ENCODE results near the gene LRRC32. TPM values are rescaled to one million over a fixed set of nuclear protein-coding genes. Genes with fewer than 3 reads are reported as not detected.

LRRC32 gene
- total RNA-seq, 1 donor = 37.6 TPM

DNA sequence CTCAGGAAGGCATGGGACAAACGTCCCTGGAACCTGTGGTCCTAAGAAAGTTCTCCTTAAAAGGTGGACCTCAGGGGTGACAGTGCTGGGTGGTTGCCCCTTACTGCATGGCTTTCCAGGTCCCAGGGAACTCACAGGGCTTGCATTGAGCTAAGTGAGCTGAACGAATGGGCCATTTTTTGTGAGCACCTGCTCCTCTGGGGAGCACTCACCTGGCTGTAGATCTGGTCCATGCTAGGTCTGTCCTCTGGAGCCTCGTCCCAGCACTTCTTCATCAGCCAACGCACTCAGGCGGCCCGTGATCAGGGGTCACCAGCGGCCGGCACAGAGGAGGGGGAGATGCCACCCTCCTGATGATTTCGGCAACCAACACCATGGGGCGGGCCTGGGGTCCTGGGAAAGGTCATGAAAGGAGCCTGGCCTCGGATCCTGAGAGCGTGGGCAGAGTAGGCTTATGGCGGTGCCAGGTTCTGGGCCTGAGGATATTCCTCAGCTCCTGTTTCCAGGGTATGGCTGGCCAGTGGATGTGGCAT is 36.8 kb upstream of the LRRC32 start:
- Histone ChIP-seq H3K4me3 (ENCODE audit: insufficient read depth, low read length) (no peak overlapping the region), H3K4me1 (ENCODE audit: insufficient read depth, low read length) (no peaks in the 10 kb centered on the region), H3K27ac (ENCODE audit: low read depth, low read length) (no peak overlapping the region), H4K20me1 (ENCODE audit: insufficient read depth, low read length) (no peaks in the 10 kb centered on the region), H3K36me3 (ENCODE audit: insufficient read depth, low read length) (no peaks in the 10 kb centered on the region), H3K4me2 (ENCODE audit: insufficient read depth, low read length) (no peak overlapping the region), H3K27me3 (ENCODE audit: insufficient read depth, low read length) (peaks cover 4% of the 10 kb centered on the region), H3K79me2 (ENCODE audit: insufficient read depth, low read length) (no peaks in the 10 kb centered on the region), H3K9me3 (ENCODE audit: low read depth, low read length) (no peaks in the 10 kb centered on the region), H2AFZ (ENCODE audit: low read length) (no peak overlapping the region)
- no peak for DNase-seq (ENCODE audit: insufficient read length, low spot score, missing footprints)
- TF ChIP-seq, protein P1, sequence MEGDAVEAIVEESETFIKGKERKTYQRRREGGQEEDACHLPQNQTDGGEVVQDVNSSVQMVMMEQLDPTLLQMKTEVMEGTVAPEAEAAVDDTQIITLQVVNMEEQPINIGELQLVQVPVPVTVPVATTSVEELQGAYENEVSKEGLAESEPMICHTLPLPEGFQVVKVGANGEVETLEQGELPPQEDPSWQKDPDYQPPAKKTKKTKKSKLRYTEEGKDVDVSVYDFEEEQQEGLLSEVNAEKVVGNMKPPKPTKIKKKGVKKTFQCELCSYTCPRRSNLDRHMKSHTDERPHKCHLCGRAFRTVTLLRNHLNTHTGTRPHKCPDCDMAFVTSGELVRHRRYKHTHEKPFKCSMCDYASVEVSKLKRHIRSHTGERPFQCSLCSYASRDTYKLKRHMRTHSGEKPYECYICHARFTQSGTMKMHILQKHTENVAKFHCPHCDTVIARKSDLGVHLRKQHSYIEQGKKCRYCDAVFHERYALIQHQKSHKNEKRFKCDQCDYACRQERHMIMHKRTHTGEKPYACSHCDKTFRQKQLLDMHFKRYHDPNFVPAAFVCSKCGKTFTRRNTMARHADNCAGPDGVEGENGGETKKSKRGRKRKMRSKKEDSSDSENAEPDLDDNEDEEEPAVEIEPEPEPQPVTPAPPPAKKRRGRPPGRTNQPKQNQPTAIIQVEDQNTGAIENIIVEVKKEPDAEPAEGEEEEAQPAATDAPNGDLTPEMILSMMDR (IDR thresholded peaks at IDR 0.05; ENCODE audit: extremely low read depth, low read depth, low read length) = no peak

DNA sequence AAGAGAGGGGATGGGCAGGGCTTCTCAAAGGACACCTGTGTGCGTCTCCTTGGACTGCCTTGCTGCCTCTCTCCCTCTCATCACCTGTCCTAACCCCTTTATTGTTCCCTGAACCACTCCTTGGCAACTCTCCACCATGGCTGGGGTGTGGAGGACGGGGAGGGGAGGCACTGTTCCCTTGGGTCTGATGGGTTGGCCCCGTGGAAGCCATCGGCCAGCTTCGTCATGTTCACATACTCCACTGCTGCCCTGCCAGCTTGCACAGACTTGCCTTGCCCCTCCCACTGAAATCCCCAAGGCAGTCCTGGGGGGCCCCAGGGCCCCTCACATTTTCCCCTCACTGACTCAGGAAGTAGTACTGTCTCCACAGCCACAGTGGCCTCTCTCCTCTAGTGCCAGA is 36.1 kb upstream of the LRRC32 start:
- no peak for DNase-seq (ENCODE audit: insufficient read length, low spot score, missing footprints)
- no peaks in the 10 kb centered on the region for H4K20me1 ChIP-seq (ENCODE audit: insufficient read depth, low read length)
- no peak overlapping the region for H2AFZ ChIP-seq (ENCODE audit: low read length)

DNA sequence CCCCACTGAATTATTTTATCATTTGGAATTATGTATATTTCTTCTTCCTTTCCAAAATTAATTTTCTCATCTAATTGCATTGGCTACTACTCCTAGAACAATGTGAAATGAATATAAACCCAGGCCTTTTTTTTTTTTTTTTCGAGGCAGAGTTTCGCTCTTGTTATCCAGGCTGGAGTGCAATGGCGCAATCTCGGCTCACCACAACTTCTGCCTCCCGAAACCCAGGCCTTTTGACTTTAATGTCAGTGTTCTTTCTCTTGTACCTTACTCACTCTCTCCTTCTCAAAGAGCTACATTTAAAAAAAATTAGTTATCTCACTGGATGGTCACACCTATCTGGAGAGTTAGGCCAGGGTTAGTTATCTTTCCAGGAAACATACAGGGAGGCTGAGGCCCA is 35.3 kb upstream of the LRRC32 start:
- DNase-seq (ENCODE audit: insufficient read length, low spot score, missing footprints) = no peak
- no peak overlapping the region for H2AFZ ChIP-seq (ENCODE audit: low read length)
- H3K4me2 ChIP-seq (ENCODE audit: insufficient read depth, low read length) = no peak overlapping the region
- H3K36me3 ChIP-seq (ENCODE audit: insufficient read depth, low read length) = no peaks in the 10 kb centered on the region
- H3K9me3 ChIP-seq (ENCODE audit: low read depth, low read length) = no peaks in the 10 kb centered on the region
- TF ChIP-seq, protein P1 (IDR thresholded peaks at IDR 0.05; ENCODE audit: extremely low read depth, low read depth, low read length) = no peak
- no peaks in the 10 kb centered on the region for H4K20me1 ChIP-seq (ENCODE audit: insufficient read depth, low read length)
- H3K79me2 ChIP-seq (ENCODE audit: insufficient read depth, low read length) = no peaks in the 10 kb centered on the region
- peaks cover 15% of the 10 kb centered on the region for H3K4me1 ChIP-seq (ENCODE audit: insufficient read depth, low read length)
- H3K4me3 ChIP-seq (ENCODE audit: insufficient read depth, low read length) = no peak overlapping the region
- peaks cover 4% of the 10 kb centered on the region for H3K27me3 ChIP-seq (ENCODE audit: insufficient read depth, low read length)
- no peak overlapping the region for H3K27ac ChIP-seq (ENCODE audit: low read depth, low read length)

More for the DNA sequence above, 36.1 kb upstream of the LRRC32 start:
- Histone ChIP-seq H3K9me3 (ENCODE audit: low read depth, low read length) (no peaks in the 10 kb centered on the region), H3K36me3 (ENCODE audit: insufficient read depth, low read length) (no peaks in the 10 kb centered on the region), H3K27me3 (ENCODE audit: insufficient read depth, low read length) (peaks cover 4% of the 10 kb centered on the region), H3K27ac (ENCODE audit: low read depth, low read length) (no peak overlapping the region), H3K4me3 (ENCODE audit: insufficient read depth, low read length) (no peak overlapping the region), H3K79me2 (ENCODE audit: insufficient read depth, low read length) (no peaks in the 10 kb centered on the region), H3K4me2 (ENCODE audit: insufficient read depth, low read length) (no peak overlapping the region), H3K4me1 (ENCODE audit: insufficient read depth, low read length) (peaks cover 6% of the 10 kb centered on the region)
- TF ChIP-seq, protein P1 (IDR thresholded peaks at IDR 0.05; ENCODE audit: extremely low read depth, low read depth, low read length) = no peak

DNA sequence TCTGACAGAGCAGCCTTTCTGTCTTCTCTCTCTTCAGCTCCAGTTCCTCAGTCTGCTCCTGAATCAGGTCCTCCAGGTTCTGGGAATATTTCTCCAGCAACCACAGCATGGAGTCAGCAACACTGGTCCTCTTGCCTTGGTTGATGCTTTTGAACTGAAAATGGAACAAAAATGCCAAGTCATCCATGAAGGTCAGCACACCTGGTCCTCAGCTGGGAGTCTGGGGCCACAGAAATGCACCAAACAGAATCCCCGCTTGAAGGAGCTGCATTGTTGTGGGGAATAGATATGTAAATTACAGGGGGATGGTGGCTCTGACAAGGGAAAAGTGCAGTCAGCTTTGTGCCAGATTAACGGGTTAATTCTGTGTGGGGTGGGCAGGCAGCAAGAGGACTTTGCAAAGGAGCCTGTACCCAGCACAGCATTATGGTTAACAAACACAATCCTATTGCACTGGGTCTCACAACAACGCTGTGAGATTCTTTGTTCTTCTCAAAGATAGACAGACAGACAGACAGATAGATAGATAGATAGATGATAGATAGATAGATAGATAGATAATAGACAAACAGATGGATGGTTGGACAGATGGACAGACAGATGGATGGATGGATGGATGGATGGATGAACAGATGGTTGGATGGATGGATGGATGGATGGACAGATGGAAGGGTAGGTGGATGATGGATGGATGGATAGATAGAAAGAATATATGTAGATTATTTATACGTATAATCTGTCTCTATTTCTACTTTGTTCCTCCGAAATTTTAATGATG is 33.8 kb upstream of the LRRC32 start:
- no peaks in the 10 kb centered on the region for H3K36me3 ChIP-seq (ENCODE audit: insufficient read depth, low read length)
- no peak overlapping the region for H3K4me3 ChIP-seq (ENCODE audit: insufficient read depth, low read length)
- H3K27ac ChIP-seq (ENCODE audit: low read depth, low read length) = no peak overlapping the region
- DNase-seq (ENCODE audit: insufficient read length, low spot score, missing footprints) = no peak
- H3K27me3 ChIP-seq (ENCODE audit: insufficient read depth, low read length) = peaks cover 4% of the 10 kb centered on the region
- peaks cover 30% of the 10 kb centered on the region for H3K4me1 ChIP-seq (ENCODE audit: insufficient read depth, low read length)
- TF ChIP-seq, protein P1 (IDR thresholded peaks at IDR 0.05; ENCODE audit: extremely low read depth, low read depth, low read length) = no peak
- no peaks in the 10 kb centered on the region for H3K9me3 ChIP-seq (ENCODE audit: low read depth, low read length)
- no peak overlapping the region for H2AFZ ChIP-seq (ENCODE audit: low read length)
- no peak overlapping the region for H3K4me2 ChIP-seq (ENCODE audit: insufficient read depth, low read length)
- H4K20me1 ChIP-seq (ENCODE audit: insufficient read depth, low read length) = no peaks in the 10 kb centered on the region
- H3K79me2 ChIP-seq (ENCODE audit: insufficient read depth, low read length) = no peaks in the 10 kb centered on the region

Measured in osteoblast (primary cell).